Measurements from ENCODE around the gene ZNF276. TPM values are rescaled to one million over a fixed set of nuclear protein-coding genes. Genes with fewer than 3 reads are reported as not detected.

ZNF276 gene
- polyA plus RNA-seq, 3 donors: 2.2 to 54.5 (median 3.2) TPM

DNA sequence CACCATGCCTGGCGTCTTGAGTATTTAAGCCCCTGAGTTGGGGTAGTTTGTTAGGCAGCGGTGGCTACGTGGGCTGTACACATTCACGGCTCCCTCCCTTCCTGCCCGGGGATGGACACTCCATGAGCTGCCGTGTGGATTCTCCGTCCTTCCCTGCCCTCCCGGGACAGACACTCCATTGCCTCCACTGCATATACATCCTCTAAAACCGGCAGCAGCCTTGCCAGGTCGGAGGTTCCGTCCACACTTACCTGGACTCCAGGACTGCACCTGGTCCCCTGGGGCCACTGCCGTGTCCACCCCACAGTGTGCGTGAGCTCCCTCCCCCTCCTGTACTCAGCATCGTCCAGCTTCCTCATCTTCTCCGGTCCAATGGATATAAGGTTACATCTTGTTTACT lies 16.3 kb upstream of the ZNF276 start:
- Mint-ChIP-seq H3K36me3 (peaks cover 4 to 19% of the 10 kb centered on the region in 2 donors), H3K27me3 (ENCODE audit: low read depth in 3 of 3) (peaks cover 13 to 14% (median 13%) of the 10 kb centered on the region in 3 donors), H3K4me1 (peaks cover 15% of the 10 kb centered on the region), H3K9me3 (no peaks in the 10 kb centered on the region), H3K27ac (peak overlapping the region in 1 of 7 donors; percentile 46), H3K4me3 (peak overlapping the region in 1 of 2 donors; percentile 26)
- WGBS (ENCODE audit: insufficient coverage): 93% methylated on average over 8 of the region's 15 CpGs
- TF ChIP-seq, protein P1, sequence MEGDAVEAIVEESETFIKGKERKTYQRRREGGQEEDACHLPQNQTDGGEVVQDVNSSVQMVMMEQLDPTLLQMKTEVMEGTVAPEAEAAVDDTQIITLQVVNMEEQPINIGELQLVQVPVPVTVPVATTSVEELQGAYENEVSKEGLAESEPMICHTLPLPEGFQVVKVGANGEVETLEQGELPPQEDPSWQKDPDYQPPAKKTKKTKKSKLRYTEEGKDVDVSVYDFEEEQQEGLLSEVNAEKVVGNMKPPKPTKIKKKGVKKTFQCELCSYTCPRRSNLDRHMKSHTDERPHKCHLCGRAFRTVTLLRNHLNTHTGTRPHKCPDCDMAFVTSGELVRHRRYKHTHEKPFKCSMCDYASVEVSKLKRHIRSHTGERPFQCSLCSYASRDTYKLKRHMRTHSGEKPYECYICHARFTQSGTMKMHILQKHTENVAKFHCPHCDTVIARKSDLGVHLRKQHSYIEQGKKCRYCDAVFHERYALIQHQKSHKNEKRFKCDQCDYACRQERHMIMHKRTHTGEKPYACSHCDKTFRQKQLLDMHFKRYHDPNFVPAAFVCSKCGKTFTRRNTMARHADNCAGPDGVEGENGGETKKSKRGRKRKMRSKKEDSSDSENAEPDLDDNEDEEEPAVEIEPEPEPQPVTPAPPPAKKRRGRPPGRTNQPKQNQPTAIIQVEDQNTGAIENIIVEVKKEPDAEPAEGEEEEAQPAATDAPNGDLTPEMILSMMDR (IDR thresholded peaks at IDR 0.05): no peak
- Histone ChIP-seq H3K4me3 (replicated peaks in 1 of 3; ENCODE audit: low read depth in 2 of 3, low read length in 3 of 3) (no peak overlapping the region), H3K4me1 (ENCODE audit: control insufficient read depth in 1 of 2, insufficient read depth in 2 of 2, low read length in 2 of 2) (peaks cover 20 to 31% of the 10 kb centered on the region in 2 donors), H3K27ac (ENCODE audit: low read depth in 1 of 2, low read length in 2 of 2) (no peak overlapping the region), H2AFZ (ENCODE audit: insufficient read depth, low read depth, low read length, poor library complexity, severe bottlenecking) (no peak overlapping the region), H3K4me2 (replicated peaks; ENCODE audit: extremely low read depth, low read length, poor library complexity, severe bottlenecking) (no peak overlapping the region), H3K27me3 (ENCODE audit: control insufficient read depth in 2 of 2, insufficient read depth in 2 of 2, low read length in 2 of 2) (no peaks in the 10 kb centered on the region), H3K9me3 (replicated peaks in 1 of 2; ENCODE audit: control insufficient read depth in 1 of 2, insufficient read depth in 1 of 2, low read length in 2 of 2) (no peaks in the 10 kb centered on the region), H3K79me2 (ENCODE audit: insufficient read depth, low read length) (peaks cover 4% of the 10 kb centered on the region), H4K20me1 (ENCODE audit: insufficient read depth, low read length) (peaks cover 5% of the 10 kb centered on the region), H3K36me3 (replicated peaks in 1 of 2; ENCODE audit: control insufficient read depth in 1 of 2, insufficient read depth in 2 of 2, low read length in 2 of 2) (peaks cover 9 to 18% of the 10 kb centered on the region in 2 donors), H3K9ac (ENCODE audit: insufficient read depth, low read length, poor library complexity, severe bottlenecking) (no peak overlapping the region)
- peak in 1 of 3 donors; percentile 2 for DNase-seq
- intact Hi-C loops (cut with micrococcal nuclease): no loop called here

- Histone ChIP-seq H3K4me1 (ENCODE audit: control insufficient read depth in 1 of 2, insufficient read depth in 2 of 2, low read length in 2 of 2) (peaks cover 13 to 17% of the 10 kb centered on the region in 2 donors), H3K79me2 (ENCODE audit: insufficient read depth, low read length) (no peaks in the 10 kb centered on the region), H3K4me3 (replicated peaks in 1 of 3; ENCODE audit: low read depth in 2 of 3, low read length in 3 of 3) (no peak overlapping the region), H2AFZ (ENCODE audit: insufficient read depth, low read depth, low read length, poor library complexity, severe bottlenecking) (no peak overlapping the region), H4K20me1 (ENCODE audit: insufficient read depth, low read length) (no peaks in the 10 kb centered on the region), H3K9ac (ENCODE audit: insufficient read depth, low read length, poor library complexity, severe bottlenecking) (no peak overlapping the region), H3K4me2 (replicated peaks; ENCODE audit: extremely low read depth, low read length, poor library complexity, severe bottlenecking) (no peak overlapping the region), H3K36me3 (replicated peaks in 1 of 2; ENCODE audit: control insufficient read depth in 1 of 2, insufficient read depth in 2 of 2, low read length in 2 of 2) (peaks cover 9 to 18% of the 10 kb centered on the region in 2 donors), H3K27ac (ENCODE audit: low read depth in 1 of 2, low read length in 2 of 2) (no peak overlapping the region), H3K27me3 (ENCODE audit: control insufficient read depth in 2 of 2, insufficient read depth in 2 of 2, low read length in 2 of 2) (no peaks in the 10 kb centered on the region), H3K9me3 (replicated peaks in 1 of 2; ENCODE audit: control insufficient read depth in 1 of 2, insufficient read depth in 1 of 2, low read length in 2 of 2) (no peaks in the 10 kb centered on the region)
- Mint-ChIP-seq H3K27me3 (ENCODE audit: low read depth in 3 of 3) (peaks cover 13 to 16% (median 13%) of the 10 kb centered on the region in 3 donors), H3K36me3 (peaks cover 7 to 23% of the 10 kb centered on the region in 2 donors), H3K4me1 (peaks cover 11% of the 10 kb centered on the region), H3K27ac (peak overlapping the region in 1 of 7 donors; percentile 13), H3K4me3 (peak overlapping the region in 1 of 2 donors; percentile 67), H3K9me3 (no peaks in the 10 kb centered on the region)
- intact Hi-C loops (cut with micrococcal nuclease): loop anchor here (1.0 to 2.0 kb wide), 2 partner anchors 86 to 87 kb away; no protein-coding TSS in a partner anchor
- WGBS (ENCODE audit: insufficient coverage): 92% methylated on average over 14 of the region's 14 CpGs
- DNase-seq: peak in 1 of 3 donors; percentile 4
- TF ChIP-seq, protein P1 (IDR thresholded peaks at IDR 0.05): no peak
Measured at GRCh38 chr16:89706518-89707260, 14.6 kb upstream of the ZNF276 start.

Data from CD14-positive monocyte (primary cell).